HepG2 (cell line): ENCODE measurements around the gene NRGN. TPM values are rescaled to one million over a fixed set of nuclear protein-coding genes. Genes with fewer than 3 reads are reported as not detected.

Experiments used
- ATAC-seq: fragments of 200-7000 bp; cut with Tn5 transposase; 3 replicates; pipeline ENCODE4 v1.9.1; 2020; ENCODE audit warnings: mild to moderate bottlenecking, moderate library complexity
- BruUV-seq: library from RNA; stranded (reverse); fragments of 400-500 nt; replicated peaks from 2 replicates; lab custom pipeline; 2021; lab: Mats Ljungman, UMichigan
- CTCF ChIA-PET: fragments of 300-600 bp; formaldehyde crosslinking; extraction: SDS; loops from one replicate; lab custom pipeline; 2021; ENCODE audit warnings: low total read pairs, inconsistent platforms, low intra/inter-chr PET ratio; lab: Yijun Ruan, JAX
- POLR2A ChIA-PET: fragments of 350-600 bp; sonication (Branson Sonifier 250); formaldehyde crosslinking; loops from one replicate; lab custom pipeline; 2020; ENCODE audit warnings: antibody characterized with exemption, inconsistent platforms; lab: Yijun Ruan, JAX
- DNase-seq: peaks from one replicate; pipeline ENCODE4 v3.0.0-alpha.2; 2015; ENCODE audit warnings: low spot score
- FAIRE-seq: peaks from 3 replicates; lab custom pipeline; 2011; peaks lifted over from hg19 to GRCh38; lab: Jason Lieb, UNC
- H2AFZ ChIP-seq: one replicate; pipeline ENCODE4 v1.6.1; 2011; ENCODE audit warnings: low read length, inconsistent platforms
- H3K27ac ChIP-seq: fragments of 300-600 bp; 3 replicates; pipeline ENCODE4 v1.8.0; 2011; ENCODE audit warnings: mixed run types, mild to moderate bottlenecking, mixed read lengths, low read length, inconsistent platforms; ENCODE audit not compliant: insufficient read depth; ENCODE audit errors: extremely low read length
- H3K27me3 ChIP-seq, 2 experiments: fragments of 200-600 bp in 1 of 2; 2 replicates in 1 of 2; 3 replicates in 1 of 2; pipeline versions ENCODE4 v1.6.0 to v1.8.0; 2011; ENCODE audit warnings: low read length in 2 of 2, mild to moderate bottlenecking in 2 of 2, moderate library complexity in 2 of 2, inconsistent platforms in 1 of 2; ENCODE audit not compliant: insufficient read depth in 2 of 2, control insufficient read depth in 1 of 2
- H3K36me3 ChIP-seq, 2 experiments: fragments of 200-600 bp in 1 of 2; replicated peaks in 1 of 2; 2 replicates in 1 of 2; 3 replicates in 1 of 2; pipeline versions ENCODE4 v1.5.1 to v1.8.0; 2011; ENCODE audit warnings: low read length in 2 of 2, inconsistent platforms in 1 of 2; ENCODE audit not compliant: insufficient read depth in 2 of 2, control insufficient read depth in 1 of 2
- H3K4me1 ChIP-seq: 2 replicates; pipeline ENCODE4 v1.5.1; 2012; ENCODE audit warnings: low read length, inconsistent platforms; ENCODE audit not compliant: insufficient read depth
- H3K4me2 ChIP-seq: 2 replicates; pipeline ENCODE4 v1.6.0; 2011; ENCODE audit warnings: low read depth, low read length, inconsistent platforms
- H3K4me3 ChIP-seq, 3 experiments: fragments of 200-600 bp in 1 of 3; sonication (generic), shearing (Covaris generic) in 1 of 3; replicated peaks in 1 of 3; 2 replicates each; pipeline ENCODE4 v1.5.1; 2011 to 2016; ENCODE audit warnings: low read length in 3 of 3, inconsistent platforms in 2 of 3, low read depth in 2 of 3, mild to moderate bottlenecking in 2 of 3, control low read depth in 1 of 3, mixed read lengths in 1 of 3; ENCODE audit not compliant: insufficient read depth in 1 of 3
- H3K79me2 ChIP-seq: one replicate; pipeline ENCODE4 v1.6.1; 2011; ENCODE audit warnings: low read length, inconsistent platforms; ENCODE audit not compliant: insufficient read depth
- H3K9ac ChIP-seq: 2 replicates; pipeline ENCODE4 v1.6.0; 2011; ENCODE audit warnings: mild to moderate bottlenecking, low read depth, low read length, inconsistent platforms; ENCODE audit not compliant: insufficient read depth
- H3K9me3 ChIP-seq: 2 replicates; pipeline ENCODE4 v1.5.1; 2012; ENCODE audit warnings: mild to moderate bottlenecking, low read length
- H4K20me1 ChIP-seq: 2 replicates; pipeline ENCODE4 v1.6.0; 2011; ENCODE audit warnings: inconsistent platforms, mild to moderate bottlenecking, low read length, moderate library complexity; ENCODE audit not compliant: insufficient read depth
- DNMT3B ChIP-seq: conservative IDR thresholded peaks from 2 replicates; pipeline ENCODE4 v1.6.1; 2016; ENCODE audit warnings: missing biosample characterization, control low read depth
- MNT ChIP-seq: fragments of 450-650 bp; IDR thresholded peaks from 2 replicates; pipeline ENCODE4 v1.6.1; 2016
- NKX3-1 ChIP-seq: sonication (generic); formaldehyde crosslinking; IDR thresholded peaks from 2 replicates; pipeline ENCODE4 v1.5.0; 2020; ENCODE audit warnings: missing genetic modification reagents
- PREB ChIP-seq: sonication (generic); formaldehyde crosslinking; IDR thresholded peaks from 2 replicates; pipeline ENCODE4 v1.4.0; 2020; ENCODE audit warnings: missing genetic modification reagents
- ZBTB42 ChIP-seq: sonication (generic); formaldehyde crosslinking; IDR thresholded peaks from 2 replicates; pipeline ENCODE4 v1.5.0; 2020; ENCODE audit warnings: mild to moderate bottlenecking, missing genetic modification reagents
- ZBTB7B ChIP-seq: sonication (generic); formaldehyde crosslinking; IDR thresholded peaks from 2 replicates; pipeline ENCODE4 v1.4.0; 2020; ENCODE audit warnings: missing genetic modification reagents
- ZNF256 ChIP-seq: sonication (generic); formaldehyde crosslinking; conservative IDR thresholded peaks from 2 replicates; pipeline ENCODE4 v1.4.0; 2020; ENCODE audit warnings: missing genetic modification reagents
- ZNF260 ChIP-seq: sonication (generic); formaldehyde crosslinking; IDR thresholded peaks from 2 replicates; pipeline ENCODE4 v1.4.0; 2020; ENCODE audit warnings: missing genetic modification reagents, low read depth, mild to moderate bottlenecking, borderline replicate concordance
- ZNF44 ChIP-seq: sonication (generic); formaldehyde crosslinking; IDR thresholded peaks from 2 replicates; pipeline ENCODE4 v1.5.1; 2020; ENCODE audit warnings: mild to moderate bottlenecking, missing genetic modification reagents
- ZNF451 ChIP-seq: sonication (generic); formaldehyde crosslinking; IDR thresholded peaks from 2 replicates; pipeline ENCODE4 v1.5.0; 2020; ENCODE audit warnings: mild to moderate bottlenecking, missing genetic modification reagents
- ZNF510 ChIP-seq: sonication (generic); formaldehyde crosslinking; IDR thresholded peaks from 2 replicates; pipeline ENCODE4 v1.4.0; 2020; ENCODE audit warnings: low read depth, mild to moderate bottlenecking, missing genetic modification reagents
- ZSCAN25 ChIP-seq: sonication (generic); formaldehyde crosslinking; IDR thresholded peaks from 2 replicates; pipeline ENCODE4 v1.8.0; 2022; ENCODE audit warnings: mild to moderate bottlenecking, missing genetic modification reagents
- WGBS: methylation state at CpG from one replicate; pipeline ENCODE4 v1.1.6; 2017; ENCODE audit warnings: low lambda C conversion rate; 5-methylcytosine and 5-hydroxymethylcytosine counted together
- in situ Hi-C: cut with HindIII; loops from 2 replicates; pipeline ENCODE4 v1.10.0; 2017; ENCODE audit warnings: low pct_unique_long_range_greater_than_20kb; ENCODE audit not compliant: extremely low pct_ligation_motif_present
- intact Hi-C: fragments of 100-400 bp; cut with micrococcal nuclease; formaldehyde crosslinking; loops from one replicate; pipeline ENCODE4 v1.10.0; 2022; ENCODE audit not compliant: unreplicated experiment
- polyA plus RNA-seq, 8 experiments: library from polyadenylated mRNA; depleted of rRNA in 3 of 8; stranded (reverse) in 7 of 8; unstranded in 1 of 8; fragments of >200 nt; fragmentation: Illumina TruSeq in 4 of 8; extraction: Trizol in 4 of 8; gene quantifications; 2 replicates each; pipeline versions ENCODE4 v1.2.1 to v1.2.3, GENCODE V29; 2011 to 2016; ENCODE audit warnings: low read depth in 4 of 8, missing spikeins in 1 of 8, mixed read lengths in 1 of 8; ENCODE audit not compliant: insufficient read depth in 1 of 8
- total RNA-seq, 5 experiments: library from RNA; depleted of rRNA; stranded (reverse); fragments of >200 nt; fragmentation: Illumina TruSeq; extraction: Trizol; gene quantifications; 2 replicates each; pipeline ENCODE4 v1.2.3, GENCODE V29; 2016; ENCODE audit warnings: low read depth in 1 of 5

The NRGN gene
- total and polyA plus RNA-seq, 2 of the 13 experiments (the other 11 are each of a cell fraction or from before 2014, with no cell fraction given): 0.22 TPM; not detected in 1

- no peak overlapping the region for H2AFZ ChIP-seq
- peak overlapping the region; percentile 44 to 65 (median 60); a peak in 4 of 6 replicates for H3K4me3 ChIP-seq
- FAIRE-seq (no peak), ATAC-seq (no peak), DNase-seq (no peak)
- no peak for TF ChIP-seq ZSCAN25
- no peak for TF ChIP-seq NKX3-1 (CRISPR knock-in tag)
- no peak for TF ChIP-seq DNMT3B (CRISPR knock-in tag)
- TF ChIP-seq ZNF451: no peak
- no peak for TF ChIP-seq ZNF44 (CRISPR knock-in tag)
- no peak for TF ChIP-seq ZNF510 (CRISPR knock-in tag)
- no peak for TF ChIP-seq ZNF260
- TF ChIP-seq ZNF256 (CRISPR knock-in tag): no peak
- H4K20me1 ChIP-seq: no peaks in the 10 kb centered on the region
- ChIA-PET POLR2A (interaction anchor here (1.5 kb wide), 1 partner anchor 79 kb away, joined by 3 read pairs; the partner anchor contains the start of genes SIAE and SPA17), CTCF (no interaction called here)
- H3K36me3 ChIP-seq: no peaks in the 10 kb centered on the region
- peaks cover 0 to 46% of the 10 kb centered on the region in 2 experiments; a peak in 4 of 5 replicates for H3K27me3 ChIP-seq
- H3K9ac ChIP-seq: no peak overlapping the region
- no peaks in the 10 kb centered on the region for H3K9me3 ChIP-seq
- no TSS peak for BruUV-seq
- H3K79me2 ChIP-seq: no peaks in the 10 kb centered on the region
- in situ Hi-C loops: no loop called here
- 64% methylated on average over 8 of the region's 10 CpGs for WGBS
- peak overlapping the region; percentile 71 for H3K4me2 ChIP-seq
- intact Hi-C loops: no loop called here
- H3K4me1 ChIP-seq: peaks cover 62% of the 10 kb centered on the region
- H3K27ac ChIP-seq: no peak overlapping the region
Measured at GRCh38 chr11:124752471-124753102, 12.8 kb downstream of the NRGN start.

DNA sequence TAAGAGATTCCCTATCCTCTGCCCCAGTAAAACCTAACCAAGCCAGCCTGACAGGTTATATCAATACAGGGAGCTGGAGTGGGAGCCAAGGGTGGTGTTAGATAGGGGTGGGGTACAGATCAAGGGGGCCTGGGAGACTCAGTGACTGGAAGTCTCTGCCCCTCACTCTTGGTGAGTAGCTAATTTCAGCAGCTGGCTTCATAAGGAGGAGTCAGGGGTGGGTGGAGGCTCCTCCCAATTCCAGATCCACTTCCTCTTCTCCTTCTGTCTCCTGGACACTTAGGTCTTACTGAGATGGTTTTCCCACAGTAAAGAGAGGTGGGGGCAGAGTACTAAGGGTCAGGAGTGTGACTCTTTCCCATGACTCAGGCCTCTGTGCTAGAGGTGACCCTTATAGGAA, 13.5 kb downstream of the NRGN start:
- Histone ChIP-seq H3K4me3 (no peak overlapping the region), H3K9ac (no peak overlapping the region), H4K20me1 (no peaks in the 10 kb centered on the region), H2AFZ (no peak overlapping the region), H3K36me3 (no peaks in the 10 kb centered on the region), H3K4me1 (peaks cover 62% of the 10 kb centered on the region), H3K9me3 (no peaks in the 10 kb centered on the region), H3K4me2 (no peak overlapping the region), H3K27ac (no peak overlapping the region), H3K79me2 (no peaks in the 10 kb centered on the region), H3K27me3 (peaks cover 0 to 42% of the 10 kb centered on the region in 2 experiments; a peak in 4 of 5 replicates)
- ATAC-seq (no peak), DNase-seq (no peak), FAIRE-seq (no peak)
- in situ Hi-C loops (no loop called here), intact Hi-C loops (no loop called here)
- POLR2A ChIA-PET: interaction anchor here (1.5 kb wide), 1 partner anchor 80 kb away, joined by 3 read pairs; the partner anchor contains the start of genes SIAE and SPA17
- CTCF ChIA-PET: no interaction called here
- BruUV-seq: no TSS peak
- no peak for TF ChIP-seq MNT
- no peak for TF ChIP-seq ZBTB7B (CRISPR knock-in tag)
- no peak for TF ChIP-seq PREB (CRISPR knock-in tag)
- TF ChIP-seq ZBTB42 (CRISPR knock-in tag): no peak
